K562 (cell line): ENCODE data around the gene SLC18A3. TPM values are rescaled to one million over a fixed set of nuclear protein-coding genes. Genes with fewer than 3 reads are reported as not detected.

Source experiments
- ATAC-seq: fragments of 200-7000 bp; cut with Tn5 transposase; 3 replicates; pipeline ENCODE4 v1.9.1; 2020; ENCODE audit warnings: moderate library complexity
- BruUV-seq: library from RNA; stranded (reverse); fragments of 400-500 nt; replicated peaks from 2 replicates; lab custom pipeline; 2021; lab: Mats Ljungman, UMichigan
- CTCF ChIA-PET: fragments of 300-600 bp; formaldehyde crosslinking; extraction: SDS; loops from one replicate; lab custom pipeline; 2021; ENCODE audit warnings: low intra/inter-chr PET ratio; lab: Yijun Ruan, JAX
- POLR2A ChIA-PET: fragments of 300-600, 350-650 bp; sonication (Branson Sonifier 250); formaldehyde crosslinking; extraction: SDS; loops from one replicate; lab custom pipeline; 2021; ENCODE audit warnings: antibody characterized with exemption, inconsistent platforms; lab: Yijun Ruan, JAX
- DNase-seq, 4 experiments: peaks; one replicate each; pipeline versions ENCODE4 v3.0.0 to v3.0.0-alpha.2; 2011 to 2018; ENCODE audit warnings: low spot score in 3 of 4, mixed read lengths in 3 of 4; ENCODE audit errors: extremely low read depth in 1 of 4
- FAIRE-seq: peaks from 2 replicates; lab custom pipeline; 2011; peaks lifted over from hg19 to GRCh38; lab: Jason Lieb, UNC
- H2AFZ ChIP-seq: 2 replicates; pipeline ENCODE4 v1.6.0; 2011; ENCODE audit warnings: low read depth, low read length, control low read depth, inconsistent platforms
- H3K27ac ChIP-seq: fragments of 200-600 bp; 3 replicates; pipeline ENCODE4 v1.8.0; 2011; ENCODE audit warnings: low read depth, mild to moderate bottlenecking, control low read depth, inconsistent platforms, low read length, moderate library complexity, mixed read lengths; ENCODE audit errors: extremely low read depth
- H3K27me3 ChIP-seq, 2 experiments: fragments of 300-600 bp in 1 of 2; 2 replicates in 1 of 2; 3 replicates in 1 of 2; pipeline versions ENCODE4 v1.6.0 to v1.8.0; 2011; ENCODE audit warnings: inconsistent platforms in 2 of 2, low read length in 2 of 2, mild to moderate bottlenecking in 1 of 2, mixed read lengths in 1 of 2, moderate library complexity in 1 of 2; ENCODE audit not compliant: control insufficient read depth in 2 of 2, insufficient read depth in 2 of 2
- H3K36me3 ChIP-seq: fragments of 300-600 bp; 3 replicates; pipeline ENCODE4 v1.8.0; 2011; ENCODE audit warnings: mild to moderate bottlenecking, low read length, inconsistent platforms; ENCODE audit not compliant: control insufficient read depth, insufficient read depth
- H3K4me1 ChIP-seq, 2 experiments: fragments of 200-600 bp in 1 of 2; replicated peaks in 1 of 2; 2 replicates in 1 of 2; 3 replicates in 1 of 2; pipeline versions ENCODE4 v1.5.1 to v1.8.0; 2011; ENCODE audit warnings: inconsistent platforms in 2 of 2, low read length in 2 of 2, mild to moderate bottlenecking in 1 of 2, mixed read lengths in 1 of 2, moderate library complexity in 1 of 2; ENCODE audit not compliant: control insufficient read depth in 2 of 2, insufficient read depth in 2 of 2
- H3K4me2 ChIP-seq: 2 replicates; pipeline ENCODE4 v1.6.1; 2011; ENCODE audit warnings: low read length, control low read depth, inconsistent platforms, mixed read lengths; ENCODE audit not compliant: insufficient read depth
- H3K4me3 ChIP-seq: fragments of 200-600 bp; sonication (generic), shearing (Covaris generic); 2 replicates; pipeline ENCODE4 v1.5.1; 2016; ENCODE audit warnings: control low read depth, inconsistent platforms
- H3K79me2 ChIP-seq: fragments of 200-600 bp; 3 replicates; pipeline ENCODE4 v1.8.0; 2011; ENCODE audit warnings: low read length, inconsistent platforms; ENCODE audit not compliant: control insufficient read depth, insufficient read depth
- H3K9ac ChIP-seq, 2 experiments: 2 replicates each; pipeline versions ENCODE4 v1.6.0 to v1.6.1; 2011; ENCODE audit warnings: low read depth in 2 of 2, low read length in 2 of 2, control low read depth in 1 of 2, inconsistent platforms in 1 of 2, mild to moderate bottlenecking in 1 of 2, mixed read lengths in 1 of 2; ENCODE audit not compliant: insufficient read depth in 1 of 2
- H3K9me1 ChIP-seq: one replicate; pipeline ENCODE4 v1.6.0; 2011; ENCODE audit warnings: inconsistent platforms, mild to moderate bottlenecking, low read length, moderate library complexity; ENCODE audit not compliant: control insufficient read depth, insufficient read depth
- H3K9me3 ChIP-seq: replicated peaks from 2 replicates; pipeline ENCODE4 v1.5.1; 2011; ENCODE audit warnings: low read depth, low read length, inconsistent platforms; ENCODE audit not compliant: control insufficient read depth, insufficient read depth
- H4K20me1 ChIP-seq: replicated peaks from 2 replicates; pipeline ENCODE4 v1.6.1; 2011; ENCODE audit warnings: low read length, inconsistent platforms, mixed read lengths; ENCODE audit not compliant: control insufficient read depth, insufficient read depth
- ARID1B ChIP-seq: fragments of 450-650 bp; IDR thresholded peaks from 2 replicates; pipeline ENCODE4 v1.6.1; 2016; ENCODE audit warnings: antibody characterized with exemption, mild to moderate bottlenecking, inconsistent platforms
- CREBBP ChIP-seq: IDR thresholded peaks from one replicate; pipeline ENCODE4 v1.6.1; 2012; ENCODE audit warnings: low read depth, mild to moderate bottlenecking, control low read depth, inconsistent platforms, low read length
- ETV1 ChIP-seq: fragments of 450-650 bp; conservative IDR thresholded peaks from 2 replicates; pipeline ENCODE4 v1.6.1; 2016; ENCODE audit warnings: missing genetic modification characterization, control low read depth, low read depth, missing compliant biosample characterization
- FOXP1 ChIP-seq: sonication (generic); formaldehyde crosslinking; IDR thresholded peaks from 2 replicates; pipeline ENCODE4 v1.8.0; 2022; ENCODE audit warnings: mild to moderate bottlenecking, missing genetic modification reagents
- GATAD2A ChIP-seq: fragments of 450-650 bp; IDR thresholded peaks from 2 replicates; pipeline ENCODE4 v1.6.1; 2017
- KDM5B ChIP-seq: fragments of 200-600 bp; sonication (generic); IDR thresholded peaks from 2 replicates; pipeline ENCODE4 v1.6.1; 2012; ENCODE audit warnings: low read depth, mild to moderate bottlenecking, moderate library complexity, low read length, control low read depth, inconsistent platforms; ENCODE audit not compliant: insufficient replicate concordance
- MYNN ChIP-seq, 2 experiments: sonication (generic); formaldehyde crosslinking in 1 of 2; IDR thresholded peaks; 2 replicates each; pipeline versions ENCODE4 v1.5.0 to v1.6.1; 2016 to 2020; ENCODE audit warnings: antibody characterized with exemption in 1 of 2, missing genetic modification reagents in 1 of 2
- NR4A1 ChIP-seq, 2 experiments: fragments of 250-450 bp in 1 of 2; fragments of 450-650 bp in 1 of 2; sonication (Bioruptor Pico) in 1 of 2; IDR thresholded peaks; 2 replicates each; pipeline versions ENCODE4 v1.4.0 to v1.6.1; 2016 to 2020; ENCODE audit warnings: mild to moderate bottlenecking in 2 of 2, missing compliant biosample characterization in 1 of 2, missing genetic modification characterization in 1 of 2, moderate library complexity in 1 of 2
- SAP30 ChIP-seq: fragments of 200-600 bp; sonication (generic); IDR thresholded peaks from 2 replicates; pipeline ENCODE4 v1.6.1; 2012; ENCODE audit warnings: borderline replicate concordance, low read depth, mild to moderate bottlenecking, moderate library complexity, low read length, control low read depth, inconsistent platforms; ENCODE audit not compliant: insufficient read depth, poor library complexity, severe bottlenecking
- THAP7 ChIP-seq: fragments of 250-450 bp; sonication (Bioruptor Pico); IDR thresholded peaks from 2 replicates; pipeline ENCODE4 v1.5.0; 2021
- ZBTB17 ChIP-seq: fragments of 450-650 bp; formaldehyde crosslinking; IDR thresholded peaks from 2 replicates; pipeline ENCODE4 v1.4.0; 2020; ENCODE audit warnings: mild to moderate bottlenecking
- ZHX1 ChIP-seq: fragments of 150-350 bp; conservative IDR thresholded peaks from 2 replicates; pipeline ENCODE4 v1.6.1; 2014; ENCODE audit warnings: low read length
- ZNF146 ChIP-seq: IDR thresholded peaks from one replicate; pipeline ENCODE4 v1.6.1; 2018; ENCODE audit warnings: missing compliant biosample characterization; ENCODE audit not compliant: unreplicated experiment
- ZNF589 ChIP-seq: fragments of 200-800 bp; sonication (Bioruptor generic); IDR thresholded peaks from 2 replicates; pipeline ENCODE4 v1.6.1; 2016; ENCODE audit warnings: low read depth, missing genetic modification characterization, missing compliant biosample characterization
- ZNF778 ChIP-seq: fragments of 450-650 bp; formaldehyde crosslinking; IDR thresholded peaks from 2 replicates; pipeline ENCODE4 v1.4.0; 2020; ENCODE audit warnings: mild to moderate bottlenecking, moderate library complexity
- WGBS: fragments of 100-300 bp; shearing (Covaris generic); methylation state at CpG from one replicate; pipeline ENCODE4 v1.1.6; 2016; ENCODE audit warnings: low coverage, mixed read lengths; ENCODE audit not compliant: insufficient coverage; ENCODE audit errors: missing lambda C conversion rate; 5-methylcytosine and 5-hydroxymethylcytosine counted together
- in situ Hi-C: fragments of 300-500 bp; cut with MboI; formaldehyde crosslinking; loops from 4 replicates; pipeline ENCODE4 v1.15.0; 2018; ENCODE audit warnings: inconsistent platforms, mixed read lengths
- intact Hi-C: fragments of 100-400 bp; cut with micrococcal nuclease; formaldehyde crosslinking; loops from 2 replicates; pipeline ENCODE4 v1.14.2; 2022
- polyA plus RNA-seq, 8 experiments: library from polyadenylated mRNA; depleted of rRNA in 4 of 8; stranded (reverse) in 5 of 8; unstranded in 3 of 8; fragments of >200 nt; fragmentation: Nextera tagmentation in 2 of 8; fragmentation: Illumina TruSeq in 1 of 8; extraction: Ambion mirVana in 2 of 8; extraction: Trizol in 1 of 8; gene quantifications; 2 replicates each; pipeline versions ENCODE4 v1.2.1 to v1.2.3, GENCODE V29; 2011 to 2014; ENCODE audit warnings: inconsistent platforms in 1 of 8, missing spikeins in 1 of 8
- total RNA-seq, 7 experiments: library from RNA; depleted of rRNA in 6 of 7; stranded (reverse); fragments of >200 nt in 6 of 7; fragmentation: Illumina TruSeq in 2 of 7; extraction: Trizol in 2 of 7; gene quantifications; 2 replicates each; pipeline versions ENCODE4 v1.2.1 to v1.2.3, GENCODE V29; 2011 to 2021; ENCODE audit warnings: low replicate concordance in 1 of 7

The SLC18A3 gene
- total and polyA plus RNA-seq, 9 of the 15 experiments (the other 6 are each of a cell fraction or from before 2014, with no cell fraction given), result not detected

- POLR2A ChIA-PET, result no interaction called here
- no peak for FAIRE-seq
- H3K4me1 ChIP-seq, result 0 out of 5 replicates have a peak, but pooled peaks cover 0 to 3% of the 10 kb centered on the region in 2 experiments
- no peaks in the 10 kb centered on the region for H3K9me1 ChIP-seq
- no peaks in the 10 kb centered on the region for H4K20me1 ChIP-seq
- 3% methylated on average over 9 of the region's 9 CpGs for whole genome bisulfite sequencing
- H3K27ac ChIP-seq, result no peak overlapping the region
- CTCF ChIA-PET, result no interaction called here
- no peak for ATAC-seq
- DNase-seq, result no peak
- H2AFZ ChIP-seq, result no peak overlapping the region
- peaks cover 13 to 52% of the 10 kb centered on the region in 2 experiments; a peak in 3 of 5 replicates for H3K27me3 ChIP-seq
- intact Hi-C loops (no loop called here), in situ Hi-C loops (no loop called here)
- H3K36me3 ChIP-seq, result no peaks in the 10 kb centered on the region
- no peaks in the 10 kb centered on the region for H3K79me2 ChIP-seq
- H3K4me2 ChIP-seq, result no peak overlapping the region
- no peak overlapping the region for H3K4me3 ChIP-seq
- no peaks in the 10 kb centered on the region for H3K9me3 ChIP-seq
- no TSS peak for BruUV-seq
- H3K9ac ChIP-seq, result no peak overlapping the region
- TF ChIP-seq ZNF146 (CRISPR knock-in tag) (no peak), ZBTB17 (CRISPR knock-in tag) (no peak), NR4A1 (CRISPR knock-in tag; IDR thresholded peaks at IDR 0.05) (no peak), NR4A1 (tag; IDR thresholded peaks at IDR 0.05) (no peak), THAP7 (CRISPR knock-in tag) (no peak), ZHX1 (no peak), GATAD2A (no peak), ETV1 (tag) (no peak), ZNF589 (CRISPR knock-in tag) (no peak), MYNN (IDR thresholded peaks at IDR 0.05) (no peak), MYNN (CRISPR knock-in tag; IDR thresholded peaks at IDR 0.05) (no peak), KDM5B (no peak), FOXP1 (no peak), ZNF778 (no peak), SAP30 (no peak), ARID1B (no peak), CREBBP (no peak)
Measured at GRCh38 chr10:49629431-49629881, 19.3 kb downstream of the SLC18A3 start.
